ENCODE measurements around the gene DNAJC4. TPM values are rescaled to one million over a fixed set of nuclear protein-coding genes. Genes with fewer than 3 reads are reported as not detected.

Gene DNAJC4, protein sequence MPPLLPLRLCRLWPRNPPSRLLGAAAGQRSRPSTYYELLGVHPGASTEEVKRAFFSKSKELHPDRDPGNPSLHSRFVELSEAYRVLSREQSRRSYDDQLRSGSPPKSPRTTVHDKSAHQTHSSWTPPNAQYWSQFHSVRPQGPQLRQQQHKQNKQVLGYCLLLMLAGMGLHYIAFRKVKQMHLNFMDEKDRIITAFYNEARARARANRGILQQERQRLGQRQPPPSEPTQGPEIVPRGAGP
- total RNA-seq (2022; extraction: Qiagen RNA extraction; ENCODE audit: low read depth) = 18.2 to 22.4 TPM (median 20.6 TPM) in 5 replicates

DNA sequence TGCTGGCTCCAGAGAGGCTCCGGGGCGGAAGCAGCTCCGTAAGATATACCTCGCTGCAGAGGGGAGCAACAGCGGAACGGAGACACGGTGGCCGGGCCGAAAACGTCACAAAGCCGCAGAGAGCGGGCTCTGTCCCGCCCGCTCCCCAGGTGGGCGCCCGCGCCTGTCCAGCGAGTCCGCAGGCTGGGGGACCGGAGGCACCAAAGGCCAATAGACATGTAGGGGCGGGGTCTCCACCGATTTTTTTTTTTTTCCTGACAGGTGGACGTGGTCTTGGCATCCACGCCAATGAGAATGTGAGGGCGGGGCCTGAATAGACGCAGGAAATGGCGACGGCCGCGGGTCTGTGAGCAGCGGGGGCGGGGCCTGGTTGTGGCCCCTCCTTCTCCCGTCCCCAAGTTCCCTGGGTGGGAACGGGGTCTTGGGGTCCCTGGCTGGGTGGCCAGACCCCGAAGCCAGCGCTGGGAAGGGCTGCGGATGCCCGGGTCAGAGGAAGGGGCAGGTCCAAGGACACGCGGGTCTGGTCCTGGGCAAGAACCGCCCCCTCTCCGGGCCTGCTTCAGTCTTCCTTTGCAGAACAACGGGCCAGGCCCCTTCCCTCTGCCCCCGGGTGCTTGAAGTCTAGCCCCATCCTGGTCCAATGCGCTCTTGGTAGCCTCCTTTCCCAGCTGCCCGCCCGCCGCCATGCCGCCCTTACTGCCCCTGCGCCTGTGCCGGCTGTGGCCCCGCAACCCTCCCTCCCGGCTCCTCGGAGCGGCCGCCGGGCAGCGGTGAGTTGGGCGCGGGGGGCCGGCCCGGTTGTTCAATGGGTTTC lies at the start of gene DNAJC4:
DNAJC4 (plus strand) TSS at position 378 of the 814 bp plus-strand sequence; CDS start at position 685, 307 bp downstream.

DNA sequence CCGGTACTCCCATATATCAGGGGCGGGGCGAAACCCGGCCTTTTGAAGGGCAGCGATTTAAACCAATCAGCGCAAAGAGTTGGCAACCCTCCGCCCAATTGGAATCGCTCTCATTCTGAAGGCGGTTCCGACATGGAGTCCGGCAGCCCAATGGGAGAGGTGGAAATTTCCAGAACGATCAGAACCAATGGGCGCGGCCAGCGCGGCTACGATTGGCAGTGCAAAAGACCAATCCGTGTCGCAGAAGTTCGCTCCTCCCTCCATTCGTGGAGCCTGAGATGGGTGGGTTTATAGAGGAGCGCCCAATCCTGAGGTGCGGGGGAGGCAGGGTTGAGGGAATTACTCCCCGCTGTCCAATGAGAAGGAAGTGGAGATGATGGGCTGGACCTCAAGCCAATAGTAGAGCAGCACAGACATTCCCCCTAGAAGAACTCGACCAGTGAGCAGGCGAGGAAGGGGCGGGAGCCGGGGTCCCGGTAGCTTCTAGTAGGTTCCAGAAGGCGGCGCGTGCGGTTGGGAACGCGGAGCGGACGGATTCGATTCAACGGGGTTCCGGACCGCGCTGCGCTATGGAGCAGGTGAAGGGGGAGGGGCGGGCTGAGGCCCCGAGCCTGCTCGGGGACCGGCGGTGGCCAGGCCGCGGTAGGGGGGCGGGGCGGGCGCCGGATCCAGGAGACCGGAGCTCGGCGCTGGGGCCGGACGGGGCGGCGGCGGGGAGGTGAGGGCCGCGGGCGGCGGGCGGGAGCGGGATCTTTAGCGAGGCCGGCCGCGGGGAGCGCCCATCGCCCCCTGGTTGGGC lies 44.5 kb upstream of the DNAJC4 start, which contains the start of gene STIP1:
STIP1 (plus strand) TSS at position 479 of the 799 bp plus-strand sequence; CDS start at position 570, 91 bp downstream.

DNA sequence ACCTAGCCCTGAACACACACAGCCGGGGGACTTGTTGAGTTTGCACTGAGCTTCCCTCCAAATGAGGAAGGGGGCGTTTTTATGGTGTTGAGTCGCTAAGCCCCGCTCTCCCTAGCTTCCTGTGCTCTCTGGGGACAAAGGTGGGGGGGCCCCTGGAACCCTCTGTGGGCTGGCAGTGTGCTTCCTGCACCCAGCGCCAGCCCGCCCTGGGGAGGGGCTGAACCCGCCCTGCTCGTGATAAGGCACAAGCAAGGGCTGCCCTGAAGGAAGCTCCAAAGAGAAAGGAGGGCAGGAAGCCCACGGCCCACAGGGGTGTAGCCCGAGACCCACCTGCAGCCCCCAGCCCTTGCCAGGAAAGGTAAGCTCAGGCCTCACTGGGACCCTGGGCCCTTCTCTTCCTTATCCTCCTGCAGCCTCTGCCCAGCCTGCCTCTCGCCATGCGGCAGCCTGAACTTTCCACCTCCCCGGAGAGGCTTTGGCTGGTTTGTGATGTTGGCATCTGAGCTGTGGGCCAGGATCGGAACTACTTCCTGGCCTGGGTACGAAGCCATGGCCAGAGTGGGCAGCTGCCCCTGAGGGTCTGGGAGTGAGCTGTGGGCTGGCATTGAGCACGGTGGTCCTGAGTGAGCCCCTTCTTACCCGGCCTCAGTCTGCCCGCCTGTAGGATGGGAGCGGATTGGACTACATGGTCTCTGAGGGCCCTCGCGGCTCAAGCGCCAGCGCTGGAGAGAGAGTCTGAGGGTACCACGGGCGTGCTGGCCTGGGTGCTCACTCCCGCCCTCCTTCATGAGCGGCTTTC lies 23.7 kb upstream of the DNAJC4 start, which contains the start of gene FERMT3:
FERMT3 (plus strand) TSS at position 265 of the 799 bp plus-strand sequence. CDS start 644 bp downstream, outside the sequence.

DNA sequence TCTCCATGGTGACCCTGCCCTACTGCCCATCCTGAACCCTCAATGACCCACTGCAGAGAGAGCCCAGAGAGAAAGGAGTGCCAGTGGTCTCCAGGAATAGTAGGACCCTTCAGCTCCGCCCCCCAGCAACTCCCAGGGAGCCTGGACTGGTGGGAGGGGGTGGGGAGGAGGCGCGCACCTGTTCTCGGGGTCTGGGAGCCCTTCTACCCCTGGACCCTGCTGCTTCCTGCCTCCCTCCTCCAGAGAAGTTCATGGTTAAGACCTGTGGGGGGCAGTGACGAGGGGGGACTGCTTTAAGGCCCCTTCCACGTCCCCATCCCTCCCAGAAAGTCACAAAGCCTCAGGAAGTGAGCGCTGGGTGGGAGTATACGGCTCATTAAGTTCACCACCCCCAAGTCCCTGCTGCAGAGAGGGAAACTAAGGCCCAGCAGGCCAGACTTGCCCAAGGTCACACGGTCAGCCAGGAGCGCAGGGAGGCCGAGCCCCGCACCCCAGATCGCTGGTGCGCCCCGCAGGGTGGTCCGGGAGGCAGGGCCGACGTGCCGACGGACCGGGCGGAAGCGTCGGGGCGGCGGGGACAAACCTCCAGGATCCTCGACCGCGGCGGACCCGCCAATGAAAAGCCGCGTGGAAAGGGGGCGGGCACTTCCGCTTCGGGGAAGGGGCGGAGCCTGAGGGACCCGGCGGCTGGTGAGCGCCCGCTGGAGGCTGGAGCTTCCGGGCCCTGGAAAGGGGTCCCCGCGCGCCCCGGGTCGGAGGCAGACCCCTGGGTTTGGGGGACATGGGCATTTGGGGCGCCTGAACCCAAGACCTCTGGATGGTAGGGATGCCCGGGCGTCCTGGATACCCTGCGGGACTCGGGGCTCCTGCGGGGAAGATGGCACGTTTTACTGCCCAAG lies 4.5 kb upstream of the DNAJC4 start, which contains the start of the genes NUDT22 and TRPT1:
NUDT22 (plus strand) TSS at position 667 of the 899 bp plus-strand sequence. CDS start 379 bp downstream, outside the sequence.
TRPT1 (minus strand) TSS at position 579 of the 899 bp plus-strand sequence; CDS start at position 253, 326 bp downstream.

DNA sequence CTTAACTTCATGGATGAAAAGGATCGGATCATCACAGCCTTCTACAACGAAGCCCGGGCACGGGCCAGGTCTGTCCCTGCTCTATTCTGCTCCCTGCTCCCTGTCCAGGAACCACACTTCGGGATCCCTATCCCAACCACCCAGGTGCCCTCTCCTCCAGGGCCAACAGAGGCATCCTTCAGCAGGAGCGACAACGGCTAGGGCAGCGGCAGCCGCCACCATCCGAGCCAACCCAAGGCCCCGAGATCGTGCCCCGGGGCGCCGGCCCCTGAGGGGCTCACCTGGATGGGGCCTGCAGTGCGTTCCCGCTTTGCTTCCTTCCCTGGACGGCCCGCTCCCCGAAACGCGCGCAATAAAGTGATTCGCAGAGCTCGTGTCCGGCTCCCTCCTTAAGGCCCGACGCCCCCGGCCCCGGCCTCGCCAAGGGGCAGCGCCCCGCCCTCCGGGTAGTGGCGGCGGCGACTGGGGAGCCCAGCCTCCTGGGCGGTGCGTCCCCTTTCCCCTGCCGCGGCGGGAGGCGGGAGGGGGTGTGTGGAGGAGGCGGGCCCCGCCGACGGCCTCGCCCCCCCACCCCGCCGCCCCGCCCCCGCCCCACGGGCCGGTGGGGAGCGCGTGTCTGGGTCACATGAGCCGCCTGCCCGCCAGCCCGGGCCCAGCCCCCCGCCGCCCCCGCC lies 3.7 kb downstream of the DNAJC4 start, which contains the start of gene VEGFB:
VEGFB (plus strand) TSS at position 672 of the 674 bp plus-strand sequence. CDS start 250 bp downstream, outside the sequence.

DNA sequence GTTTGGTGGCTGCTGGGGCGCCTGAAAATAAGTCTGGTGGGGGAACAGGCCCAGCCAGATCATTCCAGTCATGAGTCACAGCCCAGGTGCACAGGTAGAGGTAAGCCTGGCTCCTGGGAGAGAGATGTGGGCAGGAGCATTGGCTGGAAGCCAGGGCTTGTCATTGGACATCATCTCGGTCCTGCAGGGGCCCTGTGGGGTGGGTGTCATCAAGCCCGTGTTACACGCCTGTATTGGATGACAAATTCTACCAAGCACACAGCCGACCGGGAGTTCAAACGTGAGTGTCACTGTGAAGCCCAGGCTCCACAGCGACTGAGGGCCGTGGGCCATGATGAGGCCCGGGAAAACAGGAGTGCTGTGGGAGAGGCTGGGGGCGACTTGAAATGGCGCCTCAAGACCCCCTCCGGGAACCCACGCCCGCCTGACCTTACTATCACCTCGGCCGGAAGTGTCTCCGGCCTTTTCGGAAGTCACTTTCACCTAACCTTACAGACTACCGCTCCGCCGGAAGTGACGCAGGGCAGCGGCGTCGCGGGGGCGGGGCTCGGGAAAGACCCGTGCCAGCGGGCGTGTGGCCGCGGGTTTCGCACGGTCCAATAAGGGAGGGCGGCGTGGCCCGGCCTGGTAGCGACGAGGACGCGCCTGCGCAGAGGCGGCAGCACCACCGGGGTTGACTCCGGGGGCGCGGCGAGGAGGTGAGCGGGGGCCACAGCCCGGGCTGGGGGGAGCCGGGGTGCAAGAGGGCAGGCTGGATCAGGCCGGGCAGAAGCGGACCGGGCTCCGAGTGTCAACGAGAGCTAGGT lies 10.3 kb downstream of the DNAJC4 start, which contains the start of gene FKBP2:
FKBP2 (plus strand) TSS at position 661 of the 806 bp plus-strand sequence. CDS start 1,293 bp downstream, outside the sequence.

DNA sequence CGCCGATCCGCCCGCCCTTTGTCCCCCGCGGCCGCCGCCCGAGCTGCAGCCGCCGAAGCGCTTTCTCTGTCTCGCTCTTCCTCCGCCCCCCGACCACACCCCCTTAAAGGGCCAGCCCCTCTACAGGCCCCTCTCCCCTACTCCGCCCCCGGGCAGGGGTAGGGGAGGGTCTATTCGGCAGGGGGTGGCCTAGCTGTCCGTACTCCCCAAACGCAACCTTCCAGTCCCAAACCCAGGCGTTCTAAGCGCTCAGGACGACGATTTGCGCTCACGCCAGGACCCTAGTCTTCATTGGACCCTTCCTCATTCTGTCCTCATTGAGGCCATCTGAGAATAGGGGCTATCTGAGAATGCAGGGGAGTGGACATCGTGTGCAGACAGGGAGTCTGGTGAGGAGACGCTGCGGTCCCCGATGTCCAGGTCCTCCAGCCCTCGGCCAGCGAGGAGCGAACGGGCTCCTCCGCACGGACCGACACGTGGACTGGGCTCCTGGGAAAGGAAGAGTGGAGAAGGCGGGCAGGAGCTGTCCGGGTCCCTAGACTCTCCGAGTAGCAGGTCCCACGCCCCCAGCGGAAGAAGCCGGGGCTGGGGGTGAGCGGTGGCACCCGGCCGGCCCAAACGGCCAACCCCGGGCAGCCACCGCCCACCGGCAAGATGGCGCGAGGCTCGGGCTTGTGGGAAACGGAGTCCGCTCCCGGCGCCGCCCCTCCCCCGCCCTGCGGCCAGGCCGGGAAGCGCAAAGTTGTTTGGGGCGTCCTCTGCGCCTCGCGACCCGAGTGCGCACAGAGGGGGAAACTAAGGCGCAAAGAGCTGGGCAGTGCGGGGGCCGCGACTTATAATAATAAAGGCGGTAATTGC lies 16.8 kb downstream of the DNAJC4 start, which contains the start of gene PPP1R14B:
PPP1R14B (minus strand) TSS at position 73 of the 858 bp plus-strand sequence. CDS start 270 bp downstream, outside the sequence.

DNA sequence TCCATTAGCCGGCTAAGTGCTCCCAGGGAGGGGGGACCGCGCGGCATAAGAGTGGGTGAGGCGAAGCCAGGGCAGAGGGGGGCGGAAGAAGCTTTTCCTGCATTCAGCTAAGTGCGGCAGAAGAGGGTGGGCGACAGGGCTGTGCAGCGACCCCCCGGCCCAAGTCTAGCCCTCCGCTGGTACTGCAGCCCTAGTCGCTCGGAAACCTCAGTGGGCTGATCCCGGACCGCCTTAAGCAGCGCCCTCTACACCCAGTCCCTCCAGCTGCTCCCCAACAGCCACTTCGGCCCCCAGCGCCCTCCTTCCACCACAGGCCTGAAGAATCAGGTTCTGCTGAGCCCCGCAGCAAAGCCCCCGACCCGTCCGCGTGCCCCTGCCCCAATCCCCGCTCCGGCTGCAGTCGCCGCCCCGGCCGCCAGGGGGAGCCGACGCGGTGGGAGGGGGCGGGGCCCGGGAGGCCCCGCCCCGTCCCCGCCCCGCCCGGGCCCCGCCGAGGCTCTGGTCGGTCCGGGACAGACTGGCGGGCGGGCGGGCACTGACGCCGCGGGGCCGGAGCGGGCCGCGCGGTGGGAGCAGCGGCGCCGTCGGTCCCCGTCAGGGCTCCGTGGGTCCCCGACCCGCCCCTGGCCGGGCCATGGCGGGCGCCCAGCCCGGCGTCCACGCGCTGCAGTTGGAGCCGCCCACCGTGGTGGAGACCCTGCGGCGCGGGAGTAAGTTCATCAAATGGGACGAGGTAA lies 20.8 kb downstream of the DNAJC4 start, which contains the start of gene PLCB3:
PLCB3 (plus strand) TSS at position 515 of the 737 bp plus-strand sequence; CDS start at position 635, 120 bp downstream.

Other genes starting within 250 kb of the DNAJC4 start
- 105 to 135 TPM (median 126 TPM) in 5 replicates for gene OTUB1, start 244.1 kb upstream of the DNAJC4 start, total RNA-seq (2022; extraction: Qiagen RNA extraction; ENCODE audit: low read depth)
- gene FLRT1, start 194.6 kb upstream of the DNAJC4 start, total RNA-seq (2022; extraction: Qiagen RNA extraction; ENCODE audit: low read depth) = 0.03 to 0.09 TPM (median 0.05 TPM) in 4 of 5 replicates, not detected in the other
- 8.8 to 15.6 TPM (median 13.6 TPM) in 5 replicates for gene MACROD1, start 64.4 kb upstream of the DNAJC4 start, total RNA-seq (2022; extraction: Qiagen RNA extraction; ENCODE audit: low read depth)
- gene STIP1, start 44.4 kb upstream of the DNAJC4 start, total RNA-seq (2022; extraction: Qiagen RNA extraction; ENCODE audit: low read depth) = 226 to 259 TPM (median 251 TPM) in 5 replicates
- gene FERMT3, start 23.8 kb upstream of the DNAJC4 start, total RNA-seq (2022; extraction: Qiagen RNA extraction; ENCODE audit: low read depth) = 0.64 to 3.3 TPM (median 1.0 TPM) in 5 replicates
- 18.9 to 30.4 TPM (median 26.2 TPM) in 5 replicates for gene TRPT1, start 4.4 kb upstream of the DNAJC4 start, total RNA-seq (2022; extraction: Qiagen RNA extraction; ENCODE audit: low read depth)
- gene NUDT22, start 4.3 kb upstream of the DNAJC4 start, total RNA-seq (2022; extraction: Qiagen RNA extraction; ENCODE audit: low read depth) = 32.0 to 40.1 TPM (median 38.3 TPM) in 5 replicates
- 33.8 to 57.4 TPM (median 46.0 TPM) in 5 replicates for gene VEGFB, start 4.0 kb downstream of the DNAJC4 start, total RNA-seq (2022; extraction: Qiagen RNA extraction; ENCODE audit: low read depth)
- 119 to 146 TPM (median 125 TPM) in 5 replicates for gene FKBP2, start 10.5 kb downstream of the DNAJC4 start, total RNA-seq (2022; extraction: Qiagen RNA extraction; ENCODE audit: low read depth)
- 224 to 393 TPM (median 363 TPM) in 5 replicates for gene PPP1R14B, start 16.4 kb downstream of the DNAJC4 start, total RNA-seq (2022; extraction: Qiagen RNA extraction; ENCODE audit: low read depth)
- 13.5 to 23.1 TPM (median 19.9 TPM) in 5 replicates for gene PLCB3, start 21.0 kb downstream of the DNAJC4 start, total RNA-seq (2022; extraction: Qiagen RNA extraction; ENCODE audit: low read depth)
- 75.8 to 101 TPM (median 91.4 TPM) in 5 replicates for gene BAD, start 54.1 kb downstream of the DNAJC4 start, total RNA-seq (2022; extraction: Qiagen RNA extraction; ENCODE audit: low read depth)
- gene GPR137, start 55.3 kb downstream of the DNAJC4 start, total RNA-seq (2022; extraction: Qiagen RNA extraction; ENCODE audit: low read depth) = 29.2 to 45.0 TPM (median 43.8 TPM) in 5 replicates
- 0.10 TPM in 1 of 5 replicates, not detected in the others for gene KCNK4, start 60.8 kb downstream of the DNAJC4 start, total RNA-seq (2022; extraction: Qiagen RNA extraction; ENCODE audit: low read depth)
- gene CATSPERZ, start 69.8 kb downstream of the DNAJC4 start, total RNA-seq (2022; extraction: Qiagen RNA extraction; ENCODE audit: low read depth) = 1.2 to 3.8 TPM (median 2.4 TPM) in 5 replicates
- 45.6 to 65.4 TPM (median 61.7 TPM) in 5 replicates for gene ESRRA, start 75.0 kb downstream of the DNAJC4 start, total RNA-seq (2022; extraction: Qiagen RNA extraction; ENCODE audit: low read depth)
- gene TRMT112, start 87.0 kb downstream of the DNAJC4 start, total RNA-seq (2022; extraction: Qiagen RNA extraction; ENCODE audit: low read depth) = 397 to 452 TPM (median 419 TPM) in 5 replicates
- 390 to 487 TPM (median 447 TPM) in 5 replicates for gene PRDX5, start 87.6 kb downstream of the DNAJC4 start, total RNA-seq (2022; extraction: Qiagen RNA extraction; ENCODE audit: low read depth)
- gene CCDC88B, start 109.7 kb downstream of the DNAJC4 start, total RNA-seq (2022; extraction: Qiagen RNA extraction; ENCODE audit: low read depth) = 10.0 to 12.0 TPM (median 10.1 TPM) in 5 replicates
- 48.3 to 69.4 TPM (median 60.8 TPM) in 5 replicates for gene RPS6KA4, start 128.6 kb downstream of the DNAJC4 start, total RNA-seq (2022; extraction: Qiagen RNA extraction; ENCODE audit: low read depth)